Measurements from ENCODE around the gene HTATSF1. TPM values are rescaled to one million over a fixed set of nuclear protein-coding genes. Genes with fewer than 3 reads are reported as not detected.

Gene HTATSF1
- total RNA-seq, 1 donor = 35.0 TPM

Small RNA genes lying within 50 kb of the gene (small RNA-seq; reads per million reads assigned to genes)
- gene MIR934 = not detected

Other genes with a start within 250 kb of the HTATSF1 start
- gene MAP7D3, start 246.2 kb upstream of the HTATSF1 start, total RNA-seq = 10.0 TPM
- under 0.01 TPM for gene ADGRG4, start 196.6 kb upstream of the HTATSF1 start, total RNA-seq
- not detected for gene BRS3, start 9.6 kb upstream of the HTATSF1 start, total RNA-seq
- not detected for gene VGLL1, start 34.6 kb downstream of the HTATSF1 start, total RNA-seq
- 0.54 TPM for gene CD40LG, start 150.6 kb downstream of the HTATSF1 start, total RNA-seq

All from hematopoietic multipotent progenitor cell (in vitro differentiated cells).